GM21367 (cell line): Measurements from ENCODE around the gene RAB36.

Experiments used
- ATAC-seq: cut with Tn5 transposase; IDR thresholded peaks from one replicate; pipeline ENCODE4 v1.9.1; 2021; ENCODE audit not compliant: unreplicated experiment

The RAB36 gene

GRCh38 chr22:23180893-23181720 is 35.8 kb downstream of the RAB36 start:
- ATAC-seq = no peak

DNA sequence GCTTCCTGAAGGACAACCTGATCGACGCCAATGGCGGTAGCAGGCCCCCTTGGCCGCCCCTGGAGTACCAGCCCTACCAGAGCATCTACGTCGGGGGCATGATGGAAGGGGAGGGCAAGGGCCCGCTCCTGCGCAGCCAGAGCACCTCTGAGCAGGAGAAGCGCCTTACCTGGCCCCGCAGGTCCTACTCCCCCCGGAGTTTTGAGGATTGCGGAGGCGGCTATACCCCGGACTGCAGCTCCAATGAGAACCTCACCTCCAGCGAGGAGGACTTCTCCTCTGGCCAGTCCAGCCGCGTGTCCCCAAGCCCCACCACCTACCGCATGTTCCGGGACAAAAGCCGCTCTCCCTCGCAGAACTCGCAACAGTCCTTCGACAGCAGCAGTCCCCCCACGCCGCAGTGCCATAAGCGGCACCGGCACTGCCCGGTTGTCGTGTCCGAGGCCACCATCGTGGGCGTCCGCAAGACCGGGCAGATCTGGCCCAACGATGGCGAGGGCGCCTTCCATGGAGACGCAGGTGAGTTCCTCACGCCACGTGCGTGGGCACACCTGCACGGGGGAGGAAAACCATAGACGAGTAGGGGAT is 36.5 kb downstream of the RAB36 start:
- ATAC-seq = no peak

- ATAC-seq = no peak
Measured at GRCh38 chr22:23182309-23183060, 37.2 kb downstream of the RAB36 start.

- no peak for ATAC-seq
Measured at GRCh38 chr22:23183061-23183698, 37.9 kb downstream of the RAB36 start.

- ATAC-seq = no peak
Measured at GRCh38 chr22:23184100-23184763, 39.0 kb downstream of the RAB36 start.

DNA sequence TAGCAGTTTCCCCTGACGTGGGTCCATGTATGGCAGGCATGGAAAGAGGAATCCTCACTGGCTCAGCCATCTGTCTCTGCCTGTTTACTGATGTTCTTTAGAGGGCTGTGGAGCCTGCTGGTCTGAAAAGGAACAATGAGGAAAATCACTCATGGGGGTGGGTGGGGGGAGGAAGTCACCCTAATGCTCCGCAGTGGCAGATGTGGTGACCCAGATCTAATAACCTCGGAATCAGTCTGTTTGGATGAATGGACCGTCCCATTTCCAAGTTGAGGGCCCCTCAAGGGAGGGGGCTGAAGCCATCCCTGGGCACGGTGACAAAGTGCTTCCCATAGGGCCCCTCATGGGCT is 39.5 kb downstream of the RAB36 start:
- no peak for ATAC-seq

GRCh38 chr22:23187211-23187610 is 41.9 kb downstream of the RAB36 start:
- no peak for ATAC-seq

- no peak for ATAC-seq
Measured at GRCh38 chr22:23187871-23188700, 42.8 kb downstream of the RAB36 start.

- ATAC-seq = no peak
Measured at GRCh38 chr22:23190526-23190925, 45.2 kb downstream of the RAB36 start.

GRCh38 chr22:23192133-23192532 is 46.9 kb downstream of the RAB36 start:
- no peak for ATAC-seq

DNA sequence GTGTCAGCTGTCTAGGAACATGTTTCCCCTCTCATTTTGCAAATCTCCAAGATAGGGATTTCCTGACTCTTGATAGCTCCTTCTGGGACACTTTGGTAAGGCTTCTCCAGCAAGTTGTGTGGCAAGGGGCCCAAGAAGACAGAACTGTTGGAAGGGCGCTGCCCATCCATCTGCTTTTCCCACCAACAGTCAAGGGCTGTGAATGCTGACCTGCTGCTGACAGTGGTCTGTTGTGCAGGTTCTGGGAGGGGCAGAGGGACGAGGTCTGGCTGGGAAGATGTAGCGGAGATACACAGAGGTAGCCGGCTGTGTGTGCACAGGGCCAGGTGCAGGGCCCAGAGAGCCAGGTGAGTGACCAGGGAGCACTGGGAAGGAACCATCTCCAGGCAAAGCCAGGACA is 47.3 kb downstream of the RAB36 start:
- no peak for ATAC-seq

- ATAC-seq = no peak
Measured at GRCh38 chr22:23193196-23193827, 48.0 kb downstream of the RAB36 start.

DNA sequence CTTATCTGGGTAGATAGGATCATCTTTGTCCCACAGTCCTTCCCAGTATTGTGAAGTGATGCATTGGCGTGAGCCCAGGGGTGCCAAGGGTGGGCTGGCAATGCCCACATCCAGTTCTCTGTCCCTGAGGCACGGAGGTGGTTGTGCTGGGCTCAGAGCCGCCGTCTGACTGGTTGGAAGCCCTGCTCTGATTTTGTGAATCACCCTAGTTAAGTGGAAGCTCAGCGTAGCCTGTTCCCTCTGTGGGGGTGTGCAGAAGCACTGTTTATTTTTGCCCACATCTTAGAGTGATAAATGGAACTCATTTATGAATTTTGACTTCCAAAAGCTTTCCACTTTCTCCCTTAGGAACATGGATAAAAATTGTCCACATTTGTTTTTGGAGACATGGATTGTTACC is 48.6 kb downstream of the RAB36 start:
- ATAC-seq = no peak

GRCh38 chr22:23196165-23196564 is 50.9 kb downstream of the RAB36 start:
- no peak for ATAC-seq

DNA sequence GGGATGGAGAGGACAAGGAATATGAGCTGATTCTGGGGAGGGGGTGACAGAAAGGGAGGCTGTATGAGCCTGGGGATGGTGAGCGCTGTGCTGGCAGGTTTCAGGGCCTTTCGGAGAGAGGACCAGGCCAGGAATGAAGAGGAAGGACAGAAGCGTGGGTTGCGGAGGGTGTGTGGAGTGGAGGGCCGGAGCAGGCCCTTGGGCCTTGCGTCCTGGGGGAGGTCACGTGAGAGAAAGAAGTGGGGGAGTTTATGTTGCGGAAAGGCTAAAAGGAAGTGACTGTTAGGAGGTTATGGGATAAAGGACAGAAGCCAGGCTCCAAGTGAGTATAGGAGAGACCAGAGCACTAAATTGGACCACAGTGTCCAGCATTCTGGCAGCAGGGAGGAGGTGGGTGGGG is 52.6 kb downstream of the RAB36 start:
- ATAC-seq = no peak

DNA sequence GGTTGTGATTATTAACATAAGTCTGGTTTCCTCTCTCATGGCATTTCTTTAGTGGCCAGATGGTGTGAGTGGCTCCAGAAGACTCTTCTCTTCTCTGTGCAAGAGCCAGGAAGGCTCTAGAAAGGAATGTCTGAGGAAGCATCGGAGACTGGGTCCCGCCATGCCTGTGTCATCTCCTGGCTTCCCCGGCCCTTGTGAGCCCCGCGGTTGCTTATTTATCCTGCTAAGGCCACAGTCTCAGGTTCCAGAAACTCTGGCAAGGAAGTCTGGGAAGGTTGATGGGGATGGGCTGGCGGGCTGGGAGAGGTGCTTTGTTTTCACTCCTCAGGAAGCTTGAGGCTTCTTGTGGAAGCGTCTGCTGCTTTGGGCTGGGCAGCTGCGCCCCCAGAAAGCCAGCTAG is 53.9 kb downstream of the RAB36 start:
- no peak for ATAC-seq

DNA sequence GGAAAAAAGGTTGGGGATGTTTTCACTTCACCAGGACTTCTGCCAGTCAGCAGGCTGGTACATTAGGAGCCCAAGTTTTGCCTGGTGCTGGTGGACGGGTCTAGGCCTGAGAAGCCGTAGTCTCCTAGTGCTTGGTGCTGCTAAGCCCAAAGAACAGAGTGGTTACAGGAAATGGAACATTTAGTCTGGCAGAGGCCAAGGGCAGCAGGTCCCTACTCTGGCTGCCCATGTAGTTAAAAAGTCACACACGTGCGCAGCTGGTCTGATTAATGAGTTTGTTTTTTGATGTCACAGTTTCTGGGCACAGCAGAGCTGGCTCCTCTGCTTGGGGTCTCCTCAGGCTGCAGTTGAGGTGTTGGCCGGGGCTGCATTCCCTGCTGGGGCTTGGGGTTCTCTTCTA is 55.6 kb downstream of the RAB36 start:
- ATAC-seq = no peak

GRCh38 chr22:23202812-23203451 is 57.7 kb downstream of the RAB36 start:
- ATAC-seq = no peak

DNA sequence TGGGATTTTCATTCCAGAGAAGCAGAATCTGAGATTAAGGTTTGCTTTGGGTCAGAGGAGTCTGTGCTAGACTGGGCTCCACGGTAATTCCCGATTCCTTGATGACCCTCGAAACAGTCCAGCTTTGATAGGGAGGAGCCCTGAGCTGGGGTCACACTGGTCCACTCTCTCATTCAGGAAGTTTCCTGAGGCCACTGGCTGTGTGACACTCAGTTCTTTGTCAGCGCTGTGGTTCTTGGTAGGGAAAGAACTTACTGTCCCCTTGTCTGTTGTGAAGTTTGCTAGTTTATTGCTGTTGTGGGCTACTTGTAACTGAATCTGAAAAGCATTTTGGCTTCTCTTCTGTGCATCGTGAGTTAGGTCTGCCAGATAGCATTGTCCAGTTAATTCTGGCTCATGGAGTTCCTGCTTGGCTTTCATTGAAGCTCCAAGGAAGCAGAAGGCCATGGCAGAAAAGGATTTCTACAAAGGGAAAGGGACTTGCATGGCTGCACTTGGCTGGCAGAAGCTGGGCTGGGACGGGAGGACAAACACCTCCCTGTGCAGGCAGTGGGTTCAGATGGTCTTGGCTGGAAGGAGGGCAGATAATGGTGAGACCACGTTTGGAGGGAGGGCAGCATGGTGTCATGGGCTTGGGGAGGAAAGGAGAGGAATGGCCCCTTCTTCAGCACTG is 58.3 kb downstream of the RAB36 start:
- no peak for ATAC-seq
